Panc1 (cell line): ENCODE measurements around the gene HS2ST1. TPM values are rescaled to one million over a fixed set of nuclear protein-coding genes. Genes with fewer than 3 reads are reported as not detected.
A peak's percentile ranks its signal among the peaks of the same experiment; 100 is the strongest.
"Not testable (repeated sequence)": the region's sequence is repeated elsewhere in the genome, so short reads cannot be mapped to it uniquely, and the experiment has no call there.

Experiments
- ATAC-seq: fragments of 200-7000 bp; cut with Tn5 transposase; 2 replicates; pipeline ENCODE4 v1.9.1; 2020; ENCODE audit warnings: mild to moderate bottlenecking, moderate library complexity
- BruUV-seq: library from RNA; stranded (reverse); fragments of 400-500 nt; replicated peaks from 2 replicates; lab custom pipeline; 2021; lab: Mats Ljungman, UMichigan
- CTCF ChIA-PET: fragments of 300-600 bp; sonication (Branson Sonifier 250); formaldehyde crosslinking; loops from one replicate; lab custom pipeline; 2022; ENCODE audit warnings: antibody characterized with exemption; lab: Charles Lee
- POLR2A ChIA-PET: fragments of 300-600 bp; sonication (Branson Sonifier 250); formaldehyde crosslinking; loops from one replicate; lab custom pipeline; 2022; ENCODE audit warnings: antibody characterized with exemption; lab: Charles Lee
- DNase-seq: peaks from one replicate; pipeline ENCODE4 v3.0.0-alpha.2; 2010; ENCODE audit warnings: low read depth, low spot score
- H3K27ac ChIP-seq: 2 replicates; pipeline ENCODE4 v1.5.1; 2011; ENCODE audit warnings: mild to moderate bottlenecking, low read length, inconsistent platforms
- H3K27me3 ChIP-seq: fragments of 200-500 bp; sonication (Bioruptor generic); 2 replicates; pipeline ENCODE4 v1.6.0; 2014; ENCODE audit warnings: low read length, inconsistent platforms; ENCODE audit not compliant: control insufficient read depth, insufficient read depth
- H3K36me3 ChIP-seq: fragments of 200-500 bp; sonication (Bioruptor generic); 2 replicates; pipeline ENCODE4 v1.5.1; 2014; ENCODE audit warnings: inconsistent platforms, mild to moderate bottlenecking, low read length, moderate library complexity; ENCODE audit not compliant: control insufficient read depth, insufficient read depth
- H3K4me1 ChIP-seq: 2 replicates; pipeline ENCODE4 v1.5.1; 2011; ENCODE audit warnings: inconsistent platforms, mild to moderate bottlenecking, low read length, moderate library complexity; ENCODE audit not compliant: control insufficient read depth, insufficient read depth
- H3K4me3 ChIP-seq, 2 experiments: 2 replicates each; pipeline ENCODE4 v1.5.1; 2011 to 2012; ENCODE audit warnings: low read depth in 2 of 2, low read length in 2 of 2, mild to moderate bottlenecking in 2 of 2, inconsistent platforms in 1 of 2, moderate library complexity in 1 of 2
- H3K9me3 ChIP-seq: fragments of 200-500 bp; sonication (Bioruptor generic); 2 replicates; pipeline ENCODE4 v1.5.1; 2014; ENCODE audit warnings: low read depth, mild to moderate bottlenecking, inconsistent platforms, low read length, moderate library complexity; ENCODE audit not compliant: control insufficient read depth, insufficient read depth
- POLR2AphosphoS5 ChIP-seq: IDR thresholded peaks from 2 replicates; pipeline ENCODE4 v1.6.1; 2012; ENCODE audit warnings: mild to moderate bottlenecking, low read depth, low read length, moderate library complexity
- SIN3A ChIP-seq: IDR thresholded peaks from 2 replicates; pipeline ENCODE4 v1.6.1; 2012; ENCODE audit warnings: low read depth, mild to moderate bottlenecking, low read length, moderate library complexity, borderline replicate concordance; ENCODE audit not compliant: insufficient read depth
- TCF7L2 ChIP-seq: IDR thresholded peaks from 2 replicates; pipeline ENCODE4 v1.6.1; 2011; ENCODE audit warnings: mild to moderate bottlenecking, low read depth, low read length, inconsistent platforms
- in situ Hi-C: cut with HindIII; loops from 2 replicates; pipeline ENCODE4 v1.10.0; 2016; ENCODE audit warnings: low sequenced_read_pairs, low pct_unique_long_range_greater_than_20kb
- intact Hi-C: fragments of 100-400 bp; cut with micrococcal nuclease; formaldehyde crosslinking; loops from one replicate; pipeline ENCODE4 v1.10.0; 2022; ENCODE audit not compliant: unreplicated experiment
- total RNA-seq: library from RNA; stranded (reverse); gene quantifications from one replicate; pipeline ENCODE4 v1.2.1, GENCODE V29; 2021; ENCODE audit not compliant: unreplicated experiment
- TF ChIP-seq, protein P1 (sequence below): fragments of 450-650 bp; IDR thresholded peaks from 2 replicates; pipeline ENCODE4 v1.5.1; 2017; ENCODE audit warnings: mild to moderate bottlenecking
- TF ChIP-seq, protein P2 (sequence below), 2 experiments: IDR thresholded peaks; 2 replicates each; pipeline ENCODE4 v1.6.1; 2011 to 2012; ENCODE audit warnings: low read depth in 2 of 2, control low read depth in 1 of 2, low read length in 1 of 2, mild to moderate bottlenecking in 1 of 2, moderate library complexity in 1 of 2; ENCODE audit not compliant: insufficient read depth in 1 of 2

HS2ST1 gene
- total RNA-seq, 1 experiment from 2014 or later = 81.0 TPM

DNA sequence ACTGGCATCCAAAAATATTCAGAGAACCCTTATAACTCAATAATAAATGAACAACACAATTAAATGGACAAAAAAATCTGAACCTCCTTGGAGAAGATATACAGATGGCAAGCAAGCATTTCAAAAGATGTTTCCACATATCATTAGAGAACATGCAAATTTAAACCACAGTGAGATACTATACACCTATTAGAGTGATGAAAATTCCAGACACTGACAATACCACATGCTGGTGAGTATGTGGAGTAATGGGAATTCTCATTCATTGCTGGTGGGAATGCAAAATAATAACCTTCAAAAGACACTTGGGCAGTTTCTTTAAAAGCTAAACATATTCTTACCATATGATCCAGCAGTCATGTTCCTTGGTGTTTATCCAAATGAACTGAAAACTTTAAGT lies 46.1 kb downstream of the HS2ST1 start:
- H3K27me3 ChIP-seq = no peaks in the 10 kb centered on the region
- in situ Hi-C loops = no loop called here
- H3K4me1 ChIP-seq = no peaks in the 10 kb centered on the region
- ATAC-seq (no peak), DNase-seq (no peak)
- intact Hi-C loops = loop anchor here (10.0 kb wide), 1 partner anchor 124 kb away; no protein-coding TSS in a partner anchor
- H3K4me3 ChIP-seq = no peak overlapping the region
- no peak overlapping the region for H3K27ac ChIP-seq
- POLR2A ChIA-PET = no interaction called here
- H3K36me3 ChIP-seq = no peaks in the 10 kb centered on the region
- TF ChIP-seq SIN3A = no peak
- no peak for TF ChIP-seq TCF7L2
- TF ChIP-seq, protein P1, sequence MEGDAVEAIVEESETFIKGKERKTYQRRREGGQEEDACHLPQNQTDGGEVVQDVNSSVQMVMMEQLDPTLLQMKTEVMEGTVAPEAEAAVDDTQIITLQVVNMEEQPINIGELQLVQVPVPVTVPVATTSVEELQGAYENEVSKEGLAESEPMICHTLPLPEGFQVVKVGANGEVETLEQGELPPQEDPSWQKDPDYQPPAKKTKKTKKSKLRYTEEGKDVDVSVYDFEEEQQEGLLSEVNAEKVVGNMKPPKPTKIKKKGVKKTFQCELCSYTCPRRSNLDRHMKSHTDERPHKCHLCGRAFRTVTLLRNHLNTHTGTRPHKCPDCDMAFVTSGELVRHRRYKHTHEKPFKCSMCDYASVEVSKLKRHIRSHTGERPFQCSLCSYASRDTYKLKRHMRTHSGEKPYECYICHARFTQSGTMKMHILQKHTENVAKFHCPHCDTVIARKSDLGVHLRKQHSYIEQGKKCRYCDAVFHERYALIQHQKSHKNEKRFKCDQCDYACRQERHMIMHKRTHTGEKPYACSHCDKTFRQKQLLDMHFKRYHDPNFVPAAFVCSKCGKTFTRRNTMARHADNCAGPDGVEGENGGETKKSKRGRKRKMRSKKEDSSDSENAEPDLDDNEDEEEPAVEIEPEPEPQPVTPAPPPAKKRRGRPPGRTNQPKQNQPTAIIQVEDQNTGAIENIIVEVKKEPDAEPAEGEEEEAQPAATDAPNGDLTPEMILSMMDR = no peak
- TF ChIP-seq POLR2AphosphoS5 = no peak
- TF ChIP-seq, protein P2, sequence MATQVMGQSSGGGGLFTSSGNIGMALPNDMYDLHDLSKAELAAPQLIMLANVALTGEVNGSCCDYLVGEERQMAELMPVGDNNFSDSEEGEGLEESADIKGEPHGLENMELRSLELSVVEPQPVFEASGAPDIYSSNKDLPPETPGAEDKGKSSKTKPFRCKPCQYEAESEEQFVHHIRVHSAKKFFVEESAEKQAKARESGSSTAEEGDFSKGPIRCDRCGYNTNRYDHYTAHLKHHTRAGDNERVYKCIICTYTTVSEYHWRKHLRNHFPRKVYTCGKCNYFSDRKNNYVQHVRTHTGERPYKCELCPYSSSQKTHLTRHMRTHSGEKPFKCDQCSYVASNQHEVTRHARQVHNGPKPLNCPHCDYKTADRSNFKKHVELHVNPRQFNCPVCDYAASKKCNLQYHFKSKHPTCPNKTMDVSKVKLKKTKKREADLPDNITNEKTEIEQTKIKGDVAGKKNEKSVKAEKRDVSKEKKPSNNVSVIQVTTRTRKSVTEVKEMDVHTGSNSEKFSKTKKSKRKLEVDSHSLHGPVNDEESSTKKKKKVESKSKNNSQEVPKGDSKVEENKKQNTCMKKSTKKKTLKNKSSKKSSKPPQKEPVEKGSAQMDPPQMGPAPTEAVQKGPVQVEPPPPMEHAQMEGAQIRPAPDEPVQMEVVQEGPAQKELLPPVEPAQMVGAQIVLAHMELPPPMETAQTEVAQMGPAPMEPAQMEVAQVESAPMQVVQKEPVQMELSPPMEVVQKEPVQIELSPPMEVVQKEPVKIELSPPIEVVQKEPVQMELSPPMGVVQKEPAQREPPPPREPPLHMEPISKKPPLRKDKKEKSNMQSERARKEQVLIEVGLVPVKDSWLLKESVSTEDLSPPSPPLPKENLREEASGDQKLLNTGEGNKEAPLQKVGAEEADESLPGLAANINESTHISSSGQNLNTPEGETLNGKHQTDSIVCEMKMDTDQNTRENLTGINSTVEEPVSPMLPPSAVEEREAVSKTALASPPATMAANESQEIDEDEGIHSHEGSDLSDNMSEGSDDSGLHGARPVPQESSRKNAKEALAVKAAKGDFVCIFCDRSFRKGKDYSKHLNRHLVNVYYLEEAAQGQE (IDR thresholded peaks at IDR 0.05; ENCODE audit: insufficient read depth in 1 of 2, low read depth in 2 of 2, low read length in 1 of 2) = no peak
- no peaks in the 10 kb centered on the region for H3K9me3 ChIP-seq
- CTCF ChIA-PET = no interaction called here
- no TSS peak for BruUV-seq

DNA sequence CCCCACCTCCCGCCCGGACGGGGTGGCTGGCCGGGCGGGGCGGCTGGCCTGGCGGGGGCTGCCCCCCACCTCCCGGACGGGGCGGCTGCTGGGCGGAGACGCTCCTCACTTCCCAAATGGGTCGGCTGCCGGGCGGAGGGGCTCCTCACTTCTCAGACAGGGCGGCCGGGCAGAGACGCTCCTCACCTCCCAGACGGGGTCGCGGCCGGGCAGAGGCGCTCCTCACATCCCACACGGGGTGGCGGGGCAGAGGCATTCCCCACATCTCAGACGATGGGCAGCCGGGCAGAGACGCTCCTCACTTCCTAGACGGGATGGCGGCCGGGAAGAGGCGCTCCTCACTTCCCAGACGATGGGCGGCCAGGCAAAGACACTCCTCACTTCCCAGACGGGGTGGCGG lies 49.4 kb downstream of the HS2ST1 start:
- intact Hi-C loops = loop anchor here (2.0 to 10.0 kb wide), 2 partner anchors 121 to 131 kb away; no protein-coding TSS in a partner anchor
- in situ Hi-C loops = not testable (repeated sequence)

DNA sequence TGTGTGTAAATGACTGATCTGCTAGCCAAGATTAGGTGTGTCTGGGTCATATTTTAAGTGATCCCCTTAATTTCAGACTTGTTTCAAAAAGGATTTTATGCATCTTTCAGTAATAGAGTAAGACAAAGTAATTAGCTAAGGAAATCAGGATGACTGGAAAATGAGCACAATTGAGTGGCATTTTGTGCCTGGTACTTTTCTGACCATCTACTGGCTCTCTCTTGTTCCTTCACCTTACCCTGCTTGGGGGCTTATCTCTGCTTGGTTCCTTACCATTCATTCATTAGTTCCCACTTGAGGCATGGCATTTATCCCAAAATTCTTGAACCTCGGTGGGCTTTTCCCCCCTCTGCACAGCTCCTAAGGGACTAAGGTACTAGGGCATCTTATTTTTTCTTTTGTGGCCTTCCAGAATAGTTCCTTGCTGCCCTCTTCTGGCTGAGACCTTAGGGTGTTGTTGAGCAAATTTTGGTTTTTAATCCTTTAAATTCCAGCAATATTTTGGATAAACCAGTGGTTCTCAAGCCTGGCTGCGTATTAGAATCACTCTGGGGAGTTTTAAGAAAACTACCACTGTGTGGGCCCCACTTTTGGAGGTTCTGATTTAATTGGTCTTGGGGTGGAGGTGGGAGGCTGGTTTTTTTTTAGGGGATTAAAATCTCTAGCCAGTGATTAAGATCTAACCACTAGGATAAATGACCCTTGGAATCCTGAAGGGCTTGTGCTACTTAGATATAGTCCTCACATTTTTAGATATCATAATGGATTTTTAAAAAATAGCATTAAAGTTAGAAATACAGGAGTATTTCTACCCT lies 50.8 kb downstream of the HS2ST1 start:
- no peaks in the 10 kb centered on the region for H3K4me1 ChIP-seq
- BruUV-seq = no TSS peak
- no peak overlapping the region for H3K4me3 ChIP-seq
- DNase-seq (peak; percentile 24), ATAC-seq (peak; percentile 78)
- H3K27me3 ChIP-seq = no peaks in the 10 kb centered on the region
- H3K9me3 ChIP-seq = no peaks in the 10 kb centered on the region
- TF ChIP-seq SIN3A (no peak), TCF7L2 (no peak)
- TF ChIP-seq, protein P2 (IDR thresholded peaks at IDR 0.05; ENCODE audit: insufficient read depth in 1 of 2, low read depth in 2 of 2, low read length in 1 of 2) = no peak
- TF ChIP-seq, protein P1 = peak; percentile 87
- in situ Hi-C loops = no loop called here
- ChIA-PET POLR2A (no interaction called here), CTCF (interaction anchor here (0.6 to 0.8 kb wide), 3 partner anchors 30 to 132 kb away, joined by 3 to 5 read pairs (median 5); no protein-coding TSS in a partner anchor)
- intact Hi-C loops = loop anchor here (2.0 to 10.0 kb wide), 2 partner anchors 120 to 132 kb away; no protein-coding TSS in a partner anchor
- H3K27ac ChIP-seq = no peak overlapping the region
- H3K36me3 ChIP-seq = no peaks in the 10 kb centered on the region

More for the DNA sequence above, 49.4 kb downstream of the HS2ST1 start:
- CTCF ChIA-PET, ATAC-seq, H3K27ac ChIP-seq, H3K9me3 ChIP-seq, POLR2A ChIA-PET, BruUV-seq, H3K4me3 ChIP-seq, H3K4me1 ChIP-seq, H3K36me3 ChIP-seq, DNase-seq, H3K27me3 ChIP-seq: not testable (repeated sequence)
